HG03469 (cell line): ENCODE data around the gene ZNF81.
"Not testable (repeated sequence)": the region's sequence is repeated elsewhere in the genome, so short reads cannot be mapped to it uniquely, and the experiment has no call there.

Experiments
- ATAC-seq: cut with Tn5 transposase; IDR thresholded peaks from one replicate; pipeline ENCODE4 v1.9.1; 2021; ENCODE audit warnings: mild to moderate bottlenecking, moderate library complexity, moderate number of reproducible peaks; ENCODE audit not compliant: unreplicated experiment

Gene ZNF81

DNA sequence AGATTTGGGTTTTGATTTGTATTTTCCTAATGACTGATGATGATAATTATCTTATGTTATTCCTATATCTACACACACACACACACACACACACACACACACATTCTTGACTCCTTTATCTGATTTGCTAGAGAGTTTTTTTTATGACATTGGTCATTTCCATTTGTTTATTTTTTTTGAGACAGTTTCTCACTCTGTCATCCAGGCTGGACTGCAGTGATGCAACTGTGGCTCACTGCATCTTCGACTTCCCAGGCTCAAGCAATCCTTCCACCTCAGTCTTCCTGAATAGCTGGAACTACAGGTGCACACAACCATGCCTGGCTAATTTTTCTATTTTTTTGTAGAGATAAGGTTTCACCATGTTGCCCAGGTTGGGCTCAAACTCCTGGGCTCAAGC is 6.7 kb downstream of the ZNF81 start:
- ATAC-seq = no peak

DNA sequence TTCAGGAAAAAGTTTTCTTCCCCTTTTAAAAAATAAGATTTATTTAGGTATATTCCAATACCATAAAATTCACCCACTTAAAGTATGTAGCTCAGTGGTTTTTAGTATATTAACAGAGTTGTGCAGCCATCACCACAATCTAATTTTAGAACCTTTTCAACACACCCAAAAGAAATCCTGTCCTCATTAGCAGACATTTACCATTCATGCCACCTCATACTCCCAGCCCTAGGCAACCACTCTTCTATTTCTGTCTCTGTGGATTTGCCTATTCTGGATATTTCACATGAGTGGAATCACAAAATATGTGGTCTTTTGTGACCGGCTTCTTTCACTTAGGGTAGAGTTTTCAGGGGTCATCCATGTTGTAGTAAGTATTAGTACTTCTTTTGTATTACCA is 7.4 kb downstream of the ZNF81 start:
- ATAC-seq = no peak

DNA sequence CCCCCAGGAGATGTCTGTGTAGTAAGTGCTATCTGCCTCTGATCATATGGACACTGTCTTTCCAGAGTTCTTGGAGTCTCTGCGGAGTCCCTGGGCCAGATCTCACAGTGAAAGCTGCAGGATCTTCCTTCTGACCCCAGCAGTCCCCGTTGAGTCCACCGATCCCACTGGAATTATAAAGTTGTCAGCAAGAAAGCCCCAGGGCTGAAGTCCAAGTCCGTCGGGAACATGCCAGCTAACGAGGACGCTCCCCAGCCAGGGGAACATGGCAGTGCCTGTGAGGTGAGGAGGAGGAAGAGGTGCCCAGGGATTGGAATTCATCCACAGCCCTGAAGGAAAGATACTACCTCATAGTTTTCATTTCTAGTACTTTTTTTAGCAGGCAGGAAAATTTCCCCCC is 9.3 kb downstream of the ZNF81 start:
- ATAC-seq = no peak

DNA sequence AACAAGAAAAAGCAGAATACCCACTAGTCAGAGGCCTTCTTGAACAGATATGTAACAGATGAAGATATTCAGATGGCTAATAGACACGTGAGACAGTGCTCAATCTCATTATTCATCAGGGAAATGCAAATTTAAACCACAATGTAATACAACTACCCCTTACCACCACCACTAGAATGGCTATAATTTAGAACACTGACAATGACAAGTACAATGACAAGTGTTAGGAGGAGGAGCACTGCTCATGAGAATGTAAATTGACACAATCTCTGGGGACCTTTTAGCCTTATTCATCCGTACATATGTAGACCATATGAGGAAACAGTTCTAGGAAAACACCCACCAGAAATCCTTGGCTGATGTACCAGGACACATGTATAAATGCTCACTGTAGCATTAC is 13.1 kb downstream of the ZNF81 start:
- no peak for ATAC-seq

DNA sequence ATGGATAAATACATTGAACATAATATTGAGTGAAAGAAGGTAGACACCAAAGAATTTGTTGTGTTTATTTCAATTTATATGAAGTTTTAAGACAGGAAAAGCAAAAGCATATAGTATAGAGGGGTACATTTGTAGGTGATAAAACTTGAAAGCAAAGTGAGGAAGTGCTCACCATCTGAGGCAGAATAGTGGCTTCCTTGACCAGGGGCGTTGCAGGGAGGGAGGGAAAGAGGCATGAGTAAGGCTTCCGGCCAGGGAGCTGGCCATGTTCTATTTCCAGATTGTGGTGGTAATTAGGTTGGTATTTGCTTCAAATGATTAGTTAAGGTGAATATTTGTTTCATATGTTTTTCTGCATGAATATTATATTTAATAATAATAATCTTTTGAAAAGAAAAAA is 13.7 kb downstream of the ZNF81 start:
- not testable (repeated sequence) for ATAC-seq

DNA sequence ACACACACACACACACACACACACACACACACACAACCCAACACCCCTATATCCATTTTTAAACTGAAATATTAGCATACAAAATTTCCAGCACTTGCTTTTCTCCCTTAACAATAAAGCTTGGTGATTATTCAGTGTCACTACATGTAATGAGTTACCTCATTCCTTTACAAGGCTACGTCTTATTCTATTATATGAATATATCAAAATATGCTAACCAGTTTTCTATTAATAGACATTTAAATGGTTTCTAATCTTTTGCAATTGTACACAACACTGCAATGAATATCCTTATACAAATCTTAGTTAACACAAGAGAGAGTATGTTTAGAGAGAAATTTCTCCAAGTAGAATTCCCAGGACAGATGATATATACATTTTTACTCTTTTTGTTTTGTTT is 14.2 kb downstream of the ZNF81 start:
- no peak for ATAC-seq

DNA sequence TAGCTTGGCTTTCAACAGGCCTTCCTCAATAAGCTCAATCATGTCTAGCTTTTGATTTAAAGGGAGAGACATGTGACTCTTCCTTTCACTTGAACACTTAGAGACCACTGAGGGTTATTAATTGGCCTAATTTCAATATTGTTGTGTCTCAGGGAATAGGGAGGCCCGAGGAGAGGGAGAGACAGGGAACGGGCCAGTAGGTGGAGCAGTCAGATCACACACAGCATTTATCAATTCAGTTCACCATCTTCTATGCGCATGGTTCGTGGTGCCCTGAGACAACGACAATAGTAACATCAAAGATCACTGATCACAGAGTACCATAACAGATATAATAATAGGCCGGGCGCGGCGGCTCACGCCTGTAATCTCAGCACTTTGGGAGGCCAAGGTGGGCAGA is 17.8 kb downstream of the ZNF81 start:
- no peak for ATAC-seq

DNA sequence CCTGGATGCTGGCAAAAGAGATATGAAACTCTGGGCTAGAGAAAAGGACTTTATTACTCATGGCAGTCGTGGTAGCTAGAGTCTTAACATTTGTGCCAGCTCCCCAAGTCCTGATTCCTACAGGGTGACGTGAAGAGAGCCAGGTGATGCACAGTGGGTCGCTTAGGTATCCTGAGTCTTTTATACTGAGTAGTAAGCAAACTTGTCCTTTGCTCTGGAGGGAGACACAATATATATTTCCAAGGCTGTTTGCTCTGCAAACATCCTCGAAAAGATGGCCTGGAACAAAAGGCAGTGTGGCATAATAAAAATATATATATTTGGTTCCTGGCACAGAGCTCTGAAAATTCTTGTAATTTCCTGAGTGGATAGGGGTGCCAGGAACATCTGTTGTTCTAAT is 23.0 kb downstream of the ZNF81 start:
- no peak for ATAC-seq

DNA sequence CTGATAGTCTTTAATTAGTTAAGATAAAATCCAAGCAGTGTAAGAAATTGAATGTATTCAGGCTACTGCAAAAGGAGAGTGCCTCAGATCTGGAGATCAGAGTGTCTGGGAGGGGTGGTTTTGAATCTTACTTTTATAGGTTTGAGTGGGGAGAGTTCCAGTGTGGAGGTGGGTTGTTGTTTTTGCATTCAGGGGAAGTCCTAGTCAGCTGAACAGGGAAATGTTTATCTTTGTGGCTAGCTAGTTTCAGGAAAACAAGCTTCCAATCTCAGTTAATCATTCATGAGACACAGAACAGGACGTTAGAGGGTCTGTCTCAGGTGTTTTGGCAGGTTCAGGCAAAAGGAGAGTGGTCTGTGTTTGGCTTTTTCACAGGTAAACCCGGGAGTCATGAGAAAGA is 26.0 kb downstream of the ZNF81 start:
- ATAC-seq = no peak

DNA sequence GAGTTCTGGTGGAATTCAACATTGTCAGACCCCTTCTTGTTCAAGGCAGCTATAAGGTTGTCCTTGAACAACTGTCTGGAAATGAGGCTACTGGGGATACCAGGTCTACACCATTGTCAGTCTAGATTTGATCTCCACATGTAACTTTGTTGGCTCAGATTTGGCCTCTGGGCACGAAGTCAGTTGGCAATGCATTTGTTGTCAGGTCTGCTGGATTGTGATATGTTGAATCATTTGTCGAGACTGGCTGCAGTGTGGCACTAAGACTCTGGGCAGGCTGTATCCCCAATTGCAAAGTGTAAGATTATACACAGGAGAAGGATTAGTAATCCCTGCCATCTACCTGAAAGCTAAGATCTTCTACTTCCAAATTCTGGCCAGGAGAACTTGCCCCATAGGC is 26.5 kb downstream of the ZNF81 start:
- no peak for ATAC-seq

DNA sequence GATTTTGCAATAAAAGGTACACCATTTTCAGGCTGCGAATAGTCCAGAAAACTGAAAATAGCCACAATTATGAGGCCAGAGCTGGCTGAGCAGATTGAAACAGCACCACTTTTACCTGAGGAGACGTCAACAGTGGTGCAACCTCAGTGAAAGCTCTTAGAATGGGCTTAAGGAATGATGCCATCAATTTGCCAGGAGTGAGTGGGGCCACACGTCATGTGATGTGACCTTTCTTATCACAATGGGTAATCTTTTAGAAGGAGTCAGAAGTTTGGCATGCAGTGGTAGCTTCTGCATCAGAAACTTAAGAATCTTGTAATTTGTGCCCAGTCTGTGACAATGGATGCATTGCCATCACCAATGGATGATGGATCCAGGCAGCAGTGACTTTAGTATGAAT is 27.6 kb downstream of the ZNF81 start:
- no peak for ATAC-seq

DNA sequence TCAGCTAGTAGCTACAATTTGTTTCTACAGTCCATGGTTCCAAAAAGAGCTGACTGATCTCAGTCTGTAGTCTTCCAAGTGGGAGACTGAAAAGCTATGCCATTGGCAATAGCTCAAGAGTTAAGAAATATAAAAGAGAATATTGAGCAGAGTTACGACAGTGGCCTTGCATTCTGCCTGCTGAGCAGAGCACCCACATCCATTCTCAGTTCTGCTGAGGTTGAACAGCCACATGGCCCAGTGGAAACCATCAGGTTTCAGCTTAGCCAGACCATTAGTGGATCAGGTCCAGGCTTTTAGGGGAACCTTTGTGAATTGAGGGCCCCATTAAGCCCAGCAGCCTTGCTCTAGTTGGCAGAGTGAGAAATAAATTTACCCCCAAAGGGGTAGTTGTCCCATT is 28.1 kb downstream of the ZNF81 start:
- ATAC-seq = no peak

DNA sequence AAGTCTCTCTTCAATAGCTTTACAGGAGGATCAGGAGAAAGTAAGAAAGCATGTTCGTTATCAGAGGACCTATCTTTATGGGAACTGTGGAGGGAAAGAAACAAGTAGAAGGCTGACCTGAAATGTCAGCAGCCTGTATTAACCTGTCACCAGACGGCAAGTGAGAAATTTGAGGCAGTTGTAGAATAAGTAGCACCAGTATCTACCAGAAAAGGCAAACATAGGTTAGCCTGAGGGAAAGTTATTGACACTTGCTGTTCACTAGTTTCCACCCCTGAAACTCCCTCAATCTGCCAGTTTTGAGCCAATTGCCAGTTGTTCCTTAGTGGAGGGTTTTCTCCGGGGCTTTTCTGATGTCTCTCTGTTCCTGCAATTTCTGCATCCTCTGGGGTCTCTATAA is 36.4 kb downstream of the ZNF81 start:
- no peak for ATAC-seq

DNA sequence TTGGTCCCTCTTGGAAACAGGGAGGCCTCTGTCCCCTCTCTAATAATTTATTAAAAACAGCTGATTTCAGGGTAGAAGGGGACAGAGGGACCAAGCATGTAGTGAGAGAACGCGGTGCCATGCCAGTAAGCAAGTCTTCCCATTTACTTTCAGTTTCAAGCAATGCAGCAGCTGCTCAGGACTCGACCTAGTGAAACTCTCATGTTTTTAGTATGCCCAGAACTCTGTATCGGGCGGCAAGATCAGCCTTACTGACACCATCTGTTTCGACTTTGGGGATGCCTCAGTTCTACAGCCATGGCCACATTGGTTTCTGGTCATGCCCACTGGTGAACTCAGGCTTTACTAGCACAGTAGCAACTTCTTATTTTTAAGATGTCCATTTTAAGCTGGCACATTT is 40.6 kb downstream of the ZNF81 start:
- ATAC-seq = no peak

DNA sequence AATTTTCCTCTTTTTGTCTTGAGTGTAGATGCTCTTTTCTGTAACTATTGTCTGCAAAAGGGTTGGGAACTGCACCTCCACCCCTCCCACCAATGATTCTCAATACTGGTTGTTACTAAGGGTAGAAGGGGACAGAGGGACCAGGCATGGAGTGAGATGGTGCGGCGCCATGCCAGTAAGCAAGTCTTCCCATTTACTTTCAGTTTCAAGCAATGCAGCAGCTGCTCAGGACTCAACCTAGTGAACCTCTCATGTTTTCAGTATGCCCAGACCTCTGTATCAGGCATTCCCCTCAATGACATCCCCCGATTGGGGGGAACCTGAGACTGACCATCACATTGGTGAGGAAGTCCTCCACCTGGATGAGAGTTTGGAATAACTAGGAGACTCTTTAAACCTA is 41.5 kb downstream of the ZNF81 start:
- no peak for ATAC-seq

DNA sequence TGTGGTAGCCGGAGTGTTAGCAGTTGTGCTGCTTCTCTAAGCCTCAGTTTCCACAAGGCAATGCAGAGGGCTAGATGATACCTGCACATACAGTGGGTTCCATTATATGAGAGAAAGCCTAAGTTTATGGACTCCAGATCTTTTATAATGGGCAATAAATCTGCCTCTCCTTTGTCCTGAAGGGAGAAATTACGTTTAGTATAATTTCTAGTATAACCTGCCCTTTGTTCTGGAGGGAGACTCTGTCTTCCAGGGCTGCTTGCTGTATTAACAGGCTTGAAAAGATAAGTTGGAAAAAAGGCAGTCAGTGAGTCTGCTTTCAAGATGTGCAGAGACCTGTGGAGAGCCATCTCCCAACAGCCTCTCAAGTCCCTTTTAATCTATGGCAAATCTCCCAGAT is 42.8 kb downstream of the ZNF81 start:
- ATAC-seq = no peak

DNA sequence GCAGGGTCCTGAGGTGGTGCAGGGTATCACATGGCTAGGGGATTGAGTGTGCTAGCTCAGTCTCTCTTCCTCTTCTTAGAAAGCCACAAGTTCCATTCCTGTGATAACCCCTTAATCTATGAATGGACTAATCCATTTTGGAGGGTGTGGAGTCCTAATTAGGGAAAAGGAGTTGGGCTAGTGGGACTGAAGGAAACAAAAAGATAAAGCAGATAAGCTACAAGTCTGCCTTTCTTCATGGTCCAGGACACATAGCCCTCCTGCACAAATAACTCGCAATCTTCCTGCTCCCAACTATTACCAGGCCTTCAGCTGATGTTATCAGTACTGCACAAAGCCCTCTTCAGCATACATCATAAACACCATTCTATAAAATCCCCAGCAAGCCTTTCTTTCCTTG is 44.2 kb downstream of the ZNF81 start:
- no peak for ATAC-seq

DNA sequence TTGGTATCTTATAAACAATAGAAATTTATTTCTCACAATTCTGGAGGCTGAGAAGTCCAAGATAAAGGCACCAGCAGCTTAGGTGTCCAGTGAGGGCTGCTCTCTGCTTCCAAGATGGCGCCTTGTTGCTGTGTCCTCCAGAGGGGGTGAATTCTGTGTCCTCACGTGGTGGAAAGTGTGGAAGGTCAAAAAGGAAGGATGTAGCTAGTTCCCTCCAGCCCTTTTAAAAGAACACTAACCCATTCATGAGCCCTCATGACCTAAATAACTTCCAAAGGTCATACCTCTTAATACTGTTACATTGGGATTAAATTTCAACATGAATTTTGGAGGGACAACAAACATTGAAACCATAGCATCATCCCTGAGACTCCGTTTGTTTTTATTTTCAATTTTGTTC is 48.8 kb downstream of the ZNF81 start:
- no peak for ATAC-seq

DNA sequence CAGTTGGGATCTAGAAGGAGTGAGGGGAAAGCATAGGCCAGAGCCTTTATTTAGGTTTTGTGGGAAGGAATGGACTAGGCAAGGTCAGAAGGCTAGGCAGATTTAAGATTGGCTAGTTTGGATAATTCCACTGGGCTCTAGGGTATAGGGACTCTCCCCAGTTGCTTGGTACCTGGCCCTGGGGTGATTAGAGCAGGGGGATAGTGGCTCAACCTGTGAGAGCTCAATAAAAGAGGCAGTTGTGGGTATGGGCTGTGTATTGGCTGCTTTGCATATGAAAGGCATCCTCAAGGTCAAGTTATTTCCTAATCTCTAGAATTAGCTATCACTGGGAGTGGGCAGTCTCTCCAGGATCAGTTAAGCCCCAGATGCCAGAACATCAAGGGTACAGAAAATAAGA is 61.3 kb downstream of the ZNF81 start:
- no peak for ATAC-seq

DNA sequence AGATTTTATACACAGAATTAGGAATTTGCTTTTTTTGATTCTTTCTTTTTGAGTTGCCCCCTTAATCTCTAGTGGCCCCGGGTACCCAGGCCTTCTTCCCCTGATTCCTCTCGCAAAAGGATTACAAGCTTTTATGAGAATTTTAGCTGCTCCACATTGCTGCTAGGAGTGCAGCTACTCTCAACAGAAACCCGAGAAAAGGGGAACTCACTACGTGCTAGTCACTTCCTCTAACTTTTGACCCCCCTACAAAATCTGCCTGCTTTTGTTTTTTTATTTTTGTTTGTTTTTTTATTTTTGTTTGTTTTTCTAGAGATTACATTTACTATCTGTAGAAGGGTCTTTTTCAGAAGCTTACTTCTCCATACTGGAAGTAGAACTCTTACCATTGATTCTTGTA is 64.1 kb downstream of the ZNF81 start:
- no peak for ATAC-seq

DNA sequence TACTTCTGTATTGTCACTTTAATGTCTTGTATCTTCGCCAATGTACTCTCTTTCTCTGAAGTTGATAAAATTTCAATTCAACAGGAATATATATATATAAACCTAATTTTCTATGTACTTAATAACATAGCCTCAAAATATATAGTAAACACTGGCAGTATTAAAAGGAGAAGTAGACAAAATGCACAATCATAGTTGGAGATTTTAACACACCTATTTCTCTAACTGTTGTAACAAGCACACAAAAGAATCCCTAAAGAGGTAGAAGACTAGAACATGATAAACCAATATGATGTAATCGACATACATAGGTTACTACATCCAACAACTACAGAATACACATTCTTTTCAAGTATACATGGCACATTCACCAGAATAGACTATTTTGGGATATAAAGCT is 65.5 kb downstream of the ZNF81 start:
- no peak for ATAC-seq

DNA sequence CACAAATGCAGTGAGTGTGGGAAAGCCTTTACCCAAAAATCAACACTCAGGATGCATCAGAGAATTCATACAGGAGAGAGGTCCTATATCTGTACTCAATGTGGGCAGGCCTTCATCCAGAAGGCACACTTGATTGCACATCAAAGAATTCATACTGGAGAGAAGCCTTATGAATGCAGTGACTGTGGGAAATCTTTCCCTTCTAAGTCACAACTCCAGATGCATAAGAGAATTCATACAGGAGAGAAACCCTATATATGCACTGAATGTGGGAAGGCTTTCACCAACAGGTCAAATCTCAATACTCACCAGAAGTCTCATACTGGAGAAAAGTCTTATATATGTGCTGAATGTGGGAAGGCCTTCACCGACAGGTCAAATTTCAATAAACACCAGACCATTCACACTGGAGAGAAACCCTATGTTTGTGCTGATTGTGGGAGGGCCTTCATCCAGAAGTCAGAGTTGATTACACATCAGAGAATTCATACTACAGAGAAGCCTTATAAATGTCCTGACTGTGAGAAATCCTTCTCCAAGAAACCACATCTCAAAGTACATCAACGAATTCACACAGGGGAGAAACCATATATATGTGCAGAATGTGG is 79.3 kb downstream of the ZNF81 start:
- ATAC-seq = no peak

DNA sequence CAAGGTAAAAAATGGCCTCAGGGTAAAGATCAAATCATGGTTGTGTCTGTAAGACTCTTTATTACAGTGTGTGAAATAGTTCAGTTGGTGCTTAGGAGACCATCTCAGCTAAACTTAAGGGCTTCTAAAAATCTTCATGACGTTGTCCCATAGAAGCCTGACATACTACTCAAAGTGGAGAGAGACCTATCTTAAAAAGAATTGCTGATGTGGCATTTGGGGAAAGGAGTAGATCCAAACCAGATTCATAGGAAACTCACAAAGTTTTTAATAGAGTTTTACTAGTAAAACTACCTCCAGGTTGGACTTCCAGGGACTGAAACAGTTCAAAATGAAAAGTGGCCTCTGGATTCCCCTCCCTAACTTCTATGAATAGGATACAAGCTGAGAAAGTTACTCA is 81.6 kb downstream of the ZNF81 start:
- ATAC-seq = no peak

DNA sequence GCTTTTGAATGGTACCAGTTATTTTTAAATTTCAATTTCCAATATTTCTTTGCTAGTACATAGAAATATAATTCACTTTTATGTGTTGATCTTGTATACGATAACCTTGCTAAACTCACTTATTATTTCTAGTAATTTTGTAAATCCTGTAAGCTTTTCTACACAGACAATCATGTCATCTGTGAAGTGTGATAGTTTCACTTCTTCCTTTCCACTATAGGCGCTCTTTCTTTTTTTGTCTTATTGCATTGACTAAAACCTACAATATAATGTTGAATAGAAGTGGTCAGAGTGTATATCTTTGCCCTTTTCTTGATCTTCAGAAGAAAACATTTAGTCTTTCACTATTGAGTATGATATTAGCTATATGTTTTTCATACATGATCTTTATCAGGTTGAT is 90.5 kb downstream of the ZNF81 start:
- ATAC-seq = no peak
